ENCODE data around the gene SLC27A1. TPM values are rescaled to one million over a fixed set of nuclear protein-coding genes. Genes with fewer than 3 reads are reported as not detected.
"Not testable (repeated sequence)": the region's sequence is repeated elsewhere in the genome, so short reads cannot be mapped to it uniquely, and the experiment has no call there.

Gene SLC27A1
- total RNA-seq, 1 donor from 2014 or later = 9.5 TPM

GRCh38 chr19:17512574-17512939 lies 42.2 kb downstream of the SLC27A1 start:
- peaks cover 15% of the 10 kb centered on the region for H4K20me1 ChIP-seq (ENCODE audit: insufficient read depth, low read length)
- Mint-ChIP-seq H3K9me3 (ENCODE audit: unreplicated experiment) (peaks cover 12% of the 10 kb centered on the region), H3K4me1 (ENCODE audit: low read depth, unreplicated experiment) (peaks cover 24% of the 10 kb centered on the region), H3K27me3 (ENCODE audit: low read depth, unreplicated experiment) (no peaks in the 10 kb centered on the region), H3K27ac (ENCODE audit: unreplicated experiment) (peak overlapping the region; percentile 89), H3K36me3 (ENCODE audit: low read depth, unreplicated experiment) (peaks cover 41% of the 10 kb centered on the region), H3K4me3 (ENCODE audit: unreplicated experiment) (peak overlapping the region; percentile 89)
- H2AFZ ChIP-seq (ENCODE audit: low read depth, low read length) = peak overlapping the region; percentile 96
- H3K9me3 ChIP-seq (ENCODE audit: insufficient read depth, low read depth, low read length) = peaks cover 8% of the 10 kb centered on the region
- FAIRE-seq (no peak), DNase-seq (ENCODE audit: low read depth) (no peak)
- H3K9ac ChIP-seq (ENCODE audit: low read length) = peak overlapping the region; percentile 96
- peak overlapping the region; percentile 98 for H3K4me2 ChIP-seq (ENCODE audit: low read length)
- H3K4me3 ChIP-seq (ENCODE audit: insufficient read depth, low read depth, low read length) = peak overlapping the region; percentile 82
- H3K27me3 ChIP-seq (ENCODE audit: insufficient read depth, low read length) = no peaks in the 10 kb centered on the region
- peaks cover 2% of the 10 kb centered on the region for H3K36me3 ChIP-seq (ENCODE audit: insufficient read depth, low read length)
- TF ChIP-seq, protein P1, sequence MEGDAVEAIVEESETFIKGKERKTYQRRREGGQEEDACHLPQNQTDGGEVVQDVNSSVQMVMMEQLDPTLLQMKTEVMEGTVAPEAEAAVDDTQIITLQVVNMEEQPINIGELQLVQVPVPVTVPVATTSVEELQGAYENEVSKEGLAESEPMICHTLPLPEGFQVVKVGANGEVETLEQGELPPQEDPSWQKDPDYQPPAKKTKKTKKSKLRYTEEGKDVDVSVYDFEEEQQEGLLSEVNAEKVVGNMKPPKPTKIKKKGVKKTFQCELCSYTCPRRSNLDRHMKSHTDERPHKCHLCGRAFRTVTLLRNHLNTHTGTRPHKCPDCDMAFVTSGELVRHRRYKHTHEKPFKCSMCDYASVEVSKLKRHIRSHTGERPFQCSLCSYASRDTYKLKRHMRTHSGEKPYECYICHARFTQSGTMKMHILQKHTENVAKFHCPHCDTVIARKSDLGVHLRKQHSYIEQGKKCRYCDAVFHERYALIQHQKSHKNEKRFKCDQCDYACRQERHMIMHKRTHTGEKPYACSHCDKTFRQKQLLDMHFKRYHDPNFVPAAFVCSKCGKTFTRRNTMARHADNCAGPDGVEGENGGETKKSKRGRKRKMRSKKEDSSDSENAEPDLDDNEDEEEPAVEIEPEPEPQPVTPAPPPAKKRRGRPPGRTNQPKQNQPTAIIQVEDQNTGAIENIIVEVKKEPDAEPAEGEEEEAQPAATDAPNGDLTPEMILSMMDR (IDR thresholded peaks at IDR 0.05; ENCODE audit: insufficient read depth, low read depth, low read length) = no peak
- no peak for TF ChIP-seq EZH2 (IDR thresholded peaks at IDR 0.05; ENCODE audit: insufficient read depth, low read length)
- peak overlapping the region; percentile 94 for H3K27ac ChIP-seq (ENCODE audit: low read depth, low read length)
- peaks cover 40% of the 10 kb centered on the region for H3K79me2 ChIP-seq (ENCODE audit: insufficient read depth, low read length)
- H3K4me1 ChIP-seq (ENCODE audit: insufficient read depth, low read length) = peaks cover 11% of the 10 kb centered on the region

DNA sequence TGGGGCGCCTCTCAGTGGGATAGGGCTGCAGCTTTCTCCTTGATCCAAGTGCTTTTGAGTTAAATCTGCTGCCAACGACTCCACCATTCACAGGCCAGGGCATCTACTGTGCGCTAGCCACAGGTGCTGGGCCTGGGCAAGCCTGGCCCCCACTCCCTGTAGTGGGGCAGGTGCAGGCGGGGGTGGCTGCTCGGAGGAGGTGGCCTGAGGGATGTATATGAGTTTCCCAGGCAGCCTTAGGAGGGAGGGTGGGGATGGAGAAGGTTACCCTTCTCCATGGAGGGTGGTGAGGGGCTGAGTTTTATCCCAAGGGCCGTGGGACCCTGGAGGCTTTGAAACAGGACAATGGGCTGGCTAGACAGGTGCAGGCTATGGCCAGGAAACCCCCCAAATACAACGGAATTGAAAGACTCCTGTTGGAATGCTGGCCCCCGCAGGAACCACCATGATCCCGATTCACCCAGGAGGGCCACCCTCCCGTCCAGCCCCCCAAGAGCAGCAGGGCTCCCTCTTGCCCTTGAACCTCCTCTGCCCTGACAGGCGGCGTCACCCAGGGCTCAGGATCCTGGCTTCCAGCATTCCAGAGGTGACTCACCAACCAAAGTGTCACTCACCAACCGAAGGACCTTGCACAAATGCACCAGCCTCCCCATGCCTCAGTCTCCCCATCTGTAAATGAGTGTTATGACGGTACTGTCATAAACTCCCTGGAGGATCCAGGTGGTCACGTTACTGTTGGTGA lies 45.3 kb downstream of the SLC27A1 start:
- H2AFZ ChIP-seq (ENCODE audit: low read depth, low read length) = no peak overlapping the region
- H3K27me3 Mint-ChIP-seq (ENCODE audit: low read depth, unreplicated experiment) = no peaks in the 10 kb centered on the region
- H3K4me1 ChIP-seq (ENCODE audit: insufficient read depth, low read length) = peaks cover 7% of the 10 kb centered on the region
- H3K4me1 Mint-ChIP-seq (ENCODE audit: low read depth, unreplicated experiment) = peaks cover 15% of the 10 kb centered on the region
- no peak overlapping the region for H3K4me3 ChIP-seq (ENCODE audit: insufficient read depth, low read depth, low read length)
- peaks cover 15% of the 10 kb centered on the region for H4K20me1 ChIP-seq (ENCODE audit: insufficient read depth, low read length)
- no peak overlapping the region for H3K4me3 Mint-ChIP-seq (ENCODE audit: unreplicated experiment)
- peaks cover 19% of the 10 kb centered on the region for H3K79me2 ChIP-seq (ENCODE audit: insufficient read depth, low read length)
- H3K9me3 ChIP-seq (ENCODE audit: insufficient read depth, low read depth, low read length) = peaks cover 10% of the 10 kb centered on the region
- no peak overlapping the region for H3K27ac Mint-ChIP-seq (ENCODE audit: unreplicated experiment)
- no peak for TF ChIP-seq EZH2 (IDR thresholded peaks at IDR 0.05; ENCODE audit: insufficient read depth, low read length)
- TF ChIP-seq, protein P1 (IDR thresholded peaks at IDR 0.05; ENCODE audit: insufficient read depth, low read depth, low read length) = no peak
- H3K36me3 ChIP-seq (ENCODE audit: insufficient read depth, low read length) = peaks cover 5% of the 10 kb centered on the region
- DNase-seq (ENCODE audit: low read depth) = no peak
- H3K9me3 Mint-ChIP-seq (ENCODE audit: unreplicated experiment) = peaks cover 9% of the 10 kb centered on the region
- peaks cover 40% of the 10 kb centered on the region for H3K36me3 Mint-ChIP-seq (ENCODE audit: low read depth, unreplicated experiment)
- no peak overlapping the region for H3K4me2 ChIP-seq (ENCODE audit: low read length)
- no peak overlapping the region for H3K9ac ChIP-seq (ENCODE audit: low read length)
- no peak overlapping the region for H3K27ac ChIP-seq (ENCODE audit: low read depth, low read length)
- no peak for FAIRE-seq
- no peaks in the 10 kb centered on the region for H3K27me3 ChIP-seq (ENCODE audit: insufficient read depth, low read length)

DNA sequence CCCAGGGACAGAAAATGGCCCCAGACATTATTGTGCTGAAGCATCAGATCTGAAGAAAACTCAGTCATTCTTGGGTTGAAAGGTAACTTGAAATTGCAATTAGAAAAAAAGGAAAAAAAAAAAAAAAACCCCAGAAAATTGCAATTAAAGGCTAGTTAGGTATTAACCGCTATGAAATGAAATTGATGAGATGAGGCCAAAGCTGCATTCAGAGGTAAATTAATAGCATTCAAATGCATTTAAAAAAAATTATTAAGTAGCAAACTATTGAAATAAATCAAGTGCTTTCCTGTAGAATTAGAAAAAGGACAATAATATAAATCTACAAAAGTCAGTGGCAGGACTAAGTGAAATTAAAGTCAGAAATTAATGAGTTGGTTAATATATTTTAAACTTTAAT lies 47.6 kb downstream of the SLC27A1 start:
- H3K27ac ChIP-seq (ENCODE audit: low read depth, low read length) = no peak overlapping the region
- H3K4me3 ChIP-seq (ENCODE audit: insufficient read depth, low read depth, low read length) = no peak overlapping the region
- peaks cover under 1% of the 10 kb centered on the region for H3K4me1 ChIP-seq (ENCODE audit: insufficient read depth, low read length)
- H2AFZ ChIP-seq (ENCODE audit: low read depth, low read length) = no peak overlapping the region
- H3K9ac ChIP-seq (ENCODE audit: low read length) = no peak overlapping the region
- Mint-ChIP-seq H3K4me1 (ENCODE audit: low read depth, unreplicated experiment) (peaks cover 11% of the 10 kb centered on the region), H3K36me3 (ENCODE audit: low read depth, unreplicated experiment) (peaks cover 40% of the 10 kb centered on the region), H3K4me3 (ENCODE audit: unreplicated experiment) (no peak overlapping the region), H3K27ac (ENCODE audit: unreplicated experiment) (no peak overlapping the region), H3K27me3 (ENCODE audit: low read depth, unreplicated experiment) (no peaks in the 10 kb centered on the region), H3K9me3 (ENCODE audit: unreplicated experiment) (peaks cover 9% of the 10 kb centered on the region)
- no peak for FAIRE-seq
- H3K27me3 ChIP-seq (ENCODE audit: insufficient read depth, low read length) = no peaks in the 10 kb centered on the region
- DNase-seq (ENCODE audit: low read depth) = no peak
- H3K9me3 ChIP-seq (ENCODE audit: insufficient read depth, low read depth, low read length) = peaks cover 10% of the 10 kb centered on the region
- TF ChIP-seq EZH2 (IDR thresholded peaks at IDR 0.05; ENCODE audit: insufficient read depth, low read length) = no peak
- TF ChIP-seq, protein P1 (IDR thresholded peaks at IDR 0.05; ENCODE audit: insufficient read depth, low read depth, low read length) = no peak
- H4K20me1 ChIP-seq (ENCODE audit: insufficient read depth, low read length) = peaks cover 10% of the 10 kb centered on the region
- H3K79me2 ChIP-seq (ENCODE audit: insufficient read depth, low read length) = peaks cover 2% of the 10 kb centered on the region
- H3K4me2 ChIP-seq (ENCODE audit: low read length) = no peak overlapping the region
- H3K36me3 ChIP-seq (ENCODE audit: insufficient read depth, low read length) = peaks cover 5% of the 10 kb centered on the region

DNA sequence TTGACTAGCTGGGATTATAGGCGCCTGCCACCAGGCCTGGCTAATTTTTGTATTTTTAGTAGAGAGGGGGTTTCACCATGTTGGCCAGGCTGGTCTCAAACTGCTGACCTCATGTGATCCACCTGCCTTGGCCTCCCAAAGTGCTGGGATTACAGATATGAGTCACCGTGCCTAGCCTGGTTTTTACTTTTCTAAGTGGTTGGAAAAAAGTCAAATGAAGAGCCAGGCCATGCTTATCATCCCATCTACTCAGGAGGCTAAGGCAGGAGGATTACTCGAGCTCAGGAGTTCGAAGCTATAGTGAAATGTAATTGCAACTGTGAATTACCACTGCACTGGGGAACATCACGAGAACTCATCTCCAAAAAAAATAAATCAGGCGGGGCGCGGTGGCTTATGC lies 48.3 kb downstream of the SLC27A1 start:
- H3K27ac ChIP-seq (ENCODE audit: low read depth, low read length); H3K4me3 ChIP-seq (ENCODE audit: insufficient read depth, low read depth, low read length); H3K9ac ChIP-seq (ENCODE audit: low read length); H3K27me3 ChIP-seq (ENCODE audit: insufficient read depth, low read length); H3K36me3 ChIP-seq (ENCODE audit: insufficient read depth, low read length); H3K4me2 ChIP-seq (ENCODE audit: low read length); H4K20me1 ChIP-seq (ENCODE audit: insufficient read depth, low read length); H2AFZ ChIP-seq (ENCODE audit: low read depth, low read length); H3K27ac Mint-ChIP-seq (ENCODE audit: unreplicated experiment); H3K4me1 Mint-ChIP-seq (ENCODE audit: low read depth, unreplicated experiment); FAIRE-seq; H3K79me2 ChIP-seq (ENCODE audit: insufficient read depth, low read length); H3K9me3 Mint-ChIP-seq (ENCODE audit: unreplicated experiment); H3K4me1 ChIP-seq (ENCODE audit: insufficient read depth, low read length); H3K27me3 Mint-ChIP-seq (ENCODE audit: low read depth, unreplicated experiment); H3K4me3 Mint-ChIP-seq (ENCODE audit: unreplicated experiment); DNase-seq (ENCODE audit: low read depth): not testable (repeated sequence)
- peaks cover 10% of the 10 kb centered on the region for H3K9me3 ChIP-seq (ENCODE audit: insufficient read depth, low read depth, low read length)
- peaks cover 38% of the 10 kb centered on the region for H3K36me3 Mint-ChIP-seq (ENCODE audit: low read depth, unreplicated experiment)
